MCF 10A (cell line): Measurements from ENCODE around the gene SDE2. TPM values are rescaled to one million over a fixed set of nuclear protein-coding genes. Genes with fewer than 3 reads are reported as not detected.
"Not testable (repeated sequence)": the region's sequence is repeated elsewhere in the genome, so short reads cannot be mapped to it uniquely, and the experiment has no call there.

Source experiments
- BruUV-seq: library from RNA; stranded (reverse); fragments of 400-500 nt; replicated peaks from 2 replicates; lab custom pipeline; 2021; lab: Mats Ljungman, UMichigan
- CTCF ChIA-PET: fragments of 300-600 bp; sonication (Branson Sonifier 250); formaldehyde crosslinking; extraction: SDS; loops from one replicate; lab custom pipeline; 2021; ENCODE audit warnings: antibody characterized with exemption, inconsistent platforms; lab: Yijun Ruan, JAX
- POLR2A ChIA-PET: fragments of 300-600, 350-650 bp; sonication (Branson Sonifier 250); formaldehyde crosslinking; extraction: SDS; loops from one replicate; lab custom pipeline; 2020; ENCODE audit warnings: antibody characterized with exemption, inconsistent platforms; lab: Yijun Ruan, JAX
- DNase-seq: peaks from one replicate; pipeline ENCODE4 v3.0.0-alpha.2; 2018; ENCODE audit not compliant: unreplicated experiment
- H3K27ac Mint-ChIP-seq: one replicate; pipeline ENCODE4 v1.8.0; 2022; ENCODE audit warnings: mild to moderate bottlenecking, low read depth, mixed read lengths; ENCODE audit not compliant: unreplicated experiment
- H3K27me3 Mint-ChIP-seq: one replicate; pipeline ENCODE4 v1.8.0; 2022; ENCODE audit warnings: mixed read lengths; ENCODE audit not compliant: insufficient read depth, unreplicated experiment
- H3K36me3 Mint-ChIP-seq: one replicate; pipeline ENCODE4 v1.8.0; 2022; ENCODE audit warnings: mild to moderate bottlenecking, moderate library complexity, mixed read lengths; ENCODE audit not compliant: insufficient read depth, unreplicated experiment
- H3K4me1 Mint-ChIP-seq: one replicate; pipeline ENCODE4 v1.8.0; 2022; ENCODE audit warnings: mixed read lengths; ENCODE audit not compliant: insufficient read depth, unreplicated experiment
- H3K4me3 Mint-ChIP-seq: one replicate; pipeline ENCODE4 v1.8.0; 2022; ENCODE audit warnings: mild to moderate bottlenecking, moderate library complexity, mixed read lengths; ENCODE audit not compliant: unreplicated experiment
- H3K9me3 Mint-ChIP-seq: one replicate; pipeline ENCODE4 v1.8.0; 2022; ENCODE audit warnings: mixed read lengths; ENCODE audit not compliant: unreplicated experiment
- CTCF ChIP-seq: fragments of 200-600 bp; IDR thresholded peaks from one replicate; pipeline ENCODE4 v1.8.0; 2022; ENCODE audit warnings: antibody characterized with exemption, mild to moderate bottlenecking; ENCODE audit not compliant: unreplicated experiment
- intact Hi-C: fragments of 100-400 bp; cut with micrococcal nuclease; formaldehyde crosslinking; loops from 2 replicates; pipeline ENCODE4 v1.14.1; 2022
- total RNA-seq: library from RNA; stranded (reverse); gene quantifications from 2 replicates; pipeline ENCODE4 v1.2.3, GENCODE V29; 2022

Gene SDE2
- total RNA-seq, 1 experiment from 2014 or later, result 59.3 TPM

- H3K4me3 Mint-ChIP-seq, result no peak overlapping the region
- no peak overlapping the region for H3K27ac Mint-ChIP-seq
- BruUV-seq, result no TSS peak
- H3K36me3 Mint-ChIP-seq, result peaks cover 18% of the 10 kb centered on the region
- intact Hi-C loops, result loop anchor here (2.0 kb wide), 1 partner anchor 26 kb away; no protein-coding TSS in a partner anchor
- no peaks in the 10 kb centered on the region for H3K27me3 Mint-ChIP-seq
- TF ChIP-seq CTCF, result no peak
- no peaks in the 10 kb centered on the region for H3K9me3 Mint-ChIP-seq
- ChIA-PET CTCF (interaction anchor here (0.7 to 0.9 kb wide), 3 partner anchors 13 to 64 kb away, joined by 3 read pairs; no protein-coding TSS in a partner anchor), POLR2A (interaction anchor here (0.8 to 3.1 kb wide), 6 partner anchors 10 to 292 kb away, joined by 3 to 107 read pairs (median 5); partner anchors contain the start of gene H3-3A)
- H3K4me1 Mint-ChIP-seq, result peaks cover 25% of the 10 kb centered on the region
- no peak for DNase-seq
Observed at GRCh38 chr1:226001088-226001487, 1.9 kb upstream of the SDE2 start.

- H3K27ac Mint-ChIP-seq, H3K4me3 Mint-ChIP-seq, H3K27me3 Mint-ChIP-seq, H3K9me3 Mint-ChIP-seq, BruUV-seq, DNase-seq: not testable (repeated sequence)
- Mint-ChIP-seq H3K36me3 (peaks cover 23% of the 10 kb centered on the region), H3K4me1 (peaks cover 30% of the 10 kb centered on the region)
- intact Hi-C loops, result loop anchor here (2.0 kb wide), 1 partner anchor 26 kb away; no protein-coding TSS in a partner anchor
- CTCF ChIA-PET, result interaction anchor here (0.6 to 1.5 kb wide), 7 partner anchors 9 to 64 kb away, joined by 3 to 9 read pairs (median 3); no protein-coding TSS in a partner anchor
- POLR2A ChIA-PET, result interaction anchor here (0.7 to 3.1 kb wide), 8 partner anchors 10 to 465 kb away, joined by 3 to 107 read pairs (median 6); partner anchors contain the start of gene H3-3A
Observed at GRCh38 chr1:226000493-226001081, 1.4 kb upstream of the SDE2 start.

- TSS peak; percentile 98 for BruUV-seq
- POLR2A ChIA-PET, result interaction anchor here (0.6 to 3.1 kb wide), 49 partner anchors 9 to 923 kb away, joined by 3 to 107 read pairs (median 4); partner anchors contain the start of genes ENAH, EPHX1, H3-3A and PARP1
- H3K4me1 Mint-ChIP-seq, result peaks cover 33% of the 10 kb centered on the region
- CTCF ChIA-PET, result interaction anchor here (0.6 to 1.5 kb wide), 10 partner anchors 12 to 549 kb away, joined by 3 to 9 read pairs (median 3); no protein-coding TSS in a partner anchor
- no peaks in the 10 kb centered on the region for H3K9me3 Mint-ChIP-seq
- intact Hi-C loops, result loop anchor here (1.0 to 5.0 kb wide), 3 partner anchors 27 to 122 kb away; partner anchors contain the start of gene H3-3A
- peak overlapping the region; percentile 99 for H3K27ac Mint-ChIP-seq
- DNase-seq, result no peak
- H3K36me3 Mint-ChIP-seq, result peaks cover 30% of the 10 kb centered on the region
- no peak for TF ChIP-seq CTCF
- no peaks in the 10 kb centered on the region for H3K27me3 Mint-ChIP-seq
- peak overlapping the region; percentile 88 for H3K4me3 Mint-ChIP-seq
Observed at GRCh38 chr1:225999912-226000337, 782 bp upstream of the SDE2 start.

GRCh38 chr1:225998560-225999226, 450 bp downstream of the SDE2 start:
- DNase-seq, result peak; percentile 34
- no peak for TF ChIP-seq CTCF
- intact Hi-C loops, result loop anchor here (1.0 to 5.0 kb wide), 2 partner anchors 64 to 124 kb away; partner anchors contain the start of gene H3-3A

More at GRCh38 chr1:225998560-225999226, 450 bp downstream of the SDE2 start:
- Mint-ChIP-seq H3K36me3 (peaks cover 42% of the 10 kb centered on the region), H3K27ac (peak overlapping the region; percentile 99), H3K4me1 (peaks cover 33% of the 10 kb centered on the region), H3K9me3 (no peaks in the 10 kb centered on the region), H3K4me3 (peak overlapping the region; percentile 88), H3K27me3 (no peaks in the 10 kb centered on the region)
- POLR2A ChIA-PET, result interaction anchor here (0.6 to 9.6 kb wide), 54 partner anchors 8 to 1807 kb away, joined by 3 to 153 read pairs (median 4); partner anchors contain the start of genes ENAH, EPHX1, H3-3A and PARP1
- CTCF ChIA-PET, result interaction anchor here (0.6 to 5.5 kb wide), 9 partner anchors 11 to 525 kb away, joined by 3 to 67 read pairs (median 6); partner anchors contain the start of genes H3-3A and TMEM63A
- BruUV-seq, result TSS peak; percentile 58
